GM12873 (cell line): ENCODE measurements around the gene SNPH.

Experiments used
- TF ChIP-seq, protein P1 (sequence below): IDR thresholded peaks from 2 replicates; pipeline ENCODE4 v1.5.1; 2012; ENCODE audit warnings: low read depth, mild to moderate bottlenecking, moderate library complexity, low read length, control low read depth; ENCODE audit not compliant: insufficient read depth; ENCODE audit errors: missing control alignments

The SNPH gene

DNA sequence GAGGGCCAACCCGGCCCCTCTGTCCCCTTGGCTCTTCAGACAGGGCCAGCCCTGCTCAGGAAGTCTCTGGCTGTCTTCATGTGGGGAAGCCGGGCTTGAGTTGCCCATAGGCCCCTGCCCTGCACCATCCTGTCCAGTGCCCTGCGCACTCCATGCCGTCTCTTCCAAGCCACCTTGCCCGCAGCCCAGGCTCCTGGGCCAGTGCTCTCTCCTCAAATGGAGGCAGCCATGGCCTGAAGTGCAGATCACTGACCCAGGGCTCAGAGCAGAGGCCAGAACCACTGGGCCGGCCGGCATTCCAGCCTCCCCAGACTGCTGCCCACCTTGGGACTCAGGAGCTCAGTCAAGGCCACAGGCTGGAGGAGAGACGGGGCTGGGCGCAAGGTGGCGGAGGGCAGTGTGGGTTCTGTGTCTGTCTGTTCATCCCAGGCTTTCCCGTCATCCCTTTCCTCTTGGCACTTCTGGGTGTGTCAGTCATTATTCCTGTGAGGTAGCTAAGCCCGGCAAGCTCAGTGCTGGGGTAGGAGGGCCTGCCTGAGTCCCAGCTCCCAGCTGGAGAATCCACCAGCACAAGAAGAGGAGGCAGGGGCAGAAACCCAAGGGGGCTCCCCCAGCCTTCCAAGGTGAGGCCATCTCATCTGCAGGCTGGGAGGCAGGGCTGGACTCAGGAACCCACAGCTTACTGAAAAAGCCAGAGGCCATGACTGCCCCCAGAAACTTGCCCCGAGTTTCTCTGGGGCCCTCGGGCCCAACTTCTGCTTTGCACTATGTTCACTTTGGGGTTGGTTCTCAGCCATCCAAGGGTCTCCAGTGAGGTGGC lies 40.4 kb downstream of the SNPH start:
- TF ChIP-seq, protein P1, sequence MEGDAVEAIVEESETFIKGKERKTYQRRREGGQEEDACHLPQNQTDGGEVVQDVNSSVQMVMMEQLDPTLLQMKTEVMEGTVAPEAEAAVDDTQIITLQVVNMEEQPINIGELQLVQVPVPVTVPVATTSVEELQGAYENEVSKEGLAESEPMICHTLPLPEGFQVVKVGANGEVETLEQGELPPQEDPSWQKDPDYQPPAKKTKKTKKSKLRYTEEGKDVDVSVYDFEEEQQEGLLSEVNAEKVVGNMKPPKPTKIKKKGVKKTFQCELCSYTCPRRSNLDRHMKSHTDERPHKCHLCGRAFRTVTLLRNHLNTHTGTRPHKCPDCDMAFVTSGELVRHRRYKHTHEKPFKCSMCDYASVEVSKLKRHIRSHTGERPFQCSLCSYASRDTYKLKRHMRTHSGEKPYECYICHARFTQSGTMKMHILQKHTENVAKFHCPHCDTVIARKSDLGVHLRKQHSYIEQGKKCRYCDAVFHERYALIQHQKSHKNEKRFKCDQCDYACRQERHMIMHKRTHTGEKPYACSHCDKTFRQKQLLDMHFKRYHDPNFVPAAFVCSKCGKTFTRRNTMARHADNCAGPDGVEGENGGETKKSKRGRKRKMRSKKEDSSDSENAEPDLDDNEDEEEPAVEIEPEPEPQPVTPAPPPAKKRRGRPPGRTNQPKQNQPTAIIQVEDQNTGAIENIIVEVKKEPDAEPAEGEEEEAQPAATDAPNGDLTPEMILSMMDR = no peak

DNA sequence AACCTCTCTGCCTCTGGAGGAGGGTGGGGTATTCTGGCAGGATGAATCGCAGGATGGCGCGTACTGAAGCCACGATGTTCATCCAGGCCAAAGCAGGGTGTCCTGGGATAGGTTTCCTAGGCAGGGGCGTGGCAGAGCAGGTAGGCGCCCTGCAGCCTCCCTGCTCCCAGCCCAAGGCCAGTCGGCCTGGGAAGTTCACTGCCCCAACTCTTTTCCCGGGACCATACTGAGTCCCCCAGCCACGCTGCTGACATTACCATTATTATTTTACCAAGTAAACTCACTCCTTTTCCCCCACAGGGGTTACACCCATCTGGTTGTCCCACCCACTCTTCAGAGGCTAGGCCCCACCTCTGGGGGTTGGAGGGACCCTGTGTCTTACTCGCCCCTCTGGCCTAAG lies 41.1 kb downstream of the SNPH start:
- TF ChIP-seq, protein P1 = no peak

DNA sequence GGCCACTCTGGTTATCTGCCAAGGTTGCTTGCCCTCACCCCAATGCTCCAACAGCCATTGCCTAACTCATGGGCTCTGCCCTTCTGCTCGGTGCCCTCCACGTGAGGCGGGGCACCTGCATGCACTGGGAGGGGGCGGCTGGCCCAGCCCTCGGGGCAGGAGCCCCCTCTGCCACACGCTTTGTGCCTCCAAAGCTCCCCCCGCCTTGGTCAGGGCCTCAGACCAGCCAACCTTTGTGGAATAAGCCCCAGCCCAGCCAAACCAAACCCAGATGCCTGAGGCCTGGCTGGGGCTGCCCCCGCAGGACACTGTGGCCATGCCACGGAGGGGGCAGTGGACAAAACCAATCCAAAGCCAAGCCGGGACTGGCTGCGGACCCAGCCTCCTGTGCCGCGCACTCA lies 41.5 kb downstream of the SNPH start:
- TF ChIP-seq, protein P1 = no peak

DNA sequence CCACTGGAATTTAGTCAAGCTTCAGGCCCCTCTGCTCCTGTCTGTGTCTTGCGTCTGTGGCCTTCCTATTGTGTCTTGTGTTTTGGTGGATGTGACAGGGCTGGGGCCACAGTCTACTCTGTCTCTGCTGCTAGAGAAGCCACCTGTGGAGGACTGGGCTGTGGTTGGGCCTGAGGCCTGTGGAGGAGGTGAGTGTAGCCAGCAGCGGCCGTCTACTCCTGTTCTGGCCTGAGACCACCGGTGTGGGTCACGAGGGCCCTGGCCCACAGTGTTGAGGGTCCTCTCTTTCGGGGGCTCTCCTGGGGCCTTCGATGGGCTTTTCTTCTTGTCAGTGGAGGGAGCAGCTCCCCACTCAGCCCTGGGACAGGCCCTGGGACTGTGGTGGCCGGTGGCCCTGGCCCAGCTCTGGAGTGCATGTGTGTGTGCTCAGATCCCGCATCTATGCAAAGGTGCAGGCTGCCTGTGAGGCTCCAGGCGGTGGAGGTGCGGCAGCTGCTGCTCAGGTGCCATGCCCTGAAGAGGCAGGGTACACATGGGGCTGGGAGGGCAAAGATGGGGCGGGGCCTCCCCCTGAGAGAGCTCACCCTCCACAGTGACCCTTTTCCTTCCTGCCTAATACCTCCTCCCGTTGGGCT lies 42.1 kb downstream of the SNPH start:
- TF ChIP-seq, protein P1 = no peak

DNA sequence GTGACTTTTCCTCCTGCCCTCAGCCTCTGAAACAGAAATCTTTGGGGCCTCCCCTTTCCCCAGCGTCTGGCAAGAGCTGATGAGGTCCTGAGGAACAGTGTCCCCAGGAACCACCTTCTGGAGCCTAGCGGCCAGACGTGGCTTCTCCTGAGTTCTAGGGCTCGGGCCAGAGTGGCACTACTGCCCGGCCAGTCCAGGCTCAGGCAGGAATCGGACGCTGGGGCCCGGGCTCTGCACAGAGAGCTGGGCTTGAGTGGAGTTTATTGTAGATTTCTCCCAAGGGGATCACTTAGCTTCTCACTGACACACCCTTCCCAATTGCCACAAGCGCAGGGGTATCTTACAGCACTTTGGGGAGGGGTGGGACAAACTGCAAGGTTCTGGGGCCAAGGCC lies 42.6 kb downstream of the SNPH start:
- TF ChIP-seq, protein P1 = no peak

DNA sequence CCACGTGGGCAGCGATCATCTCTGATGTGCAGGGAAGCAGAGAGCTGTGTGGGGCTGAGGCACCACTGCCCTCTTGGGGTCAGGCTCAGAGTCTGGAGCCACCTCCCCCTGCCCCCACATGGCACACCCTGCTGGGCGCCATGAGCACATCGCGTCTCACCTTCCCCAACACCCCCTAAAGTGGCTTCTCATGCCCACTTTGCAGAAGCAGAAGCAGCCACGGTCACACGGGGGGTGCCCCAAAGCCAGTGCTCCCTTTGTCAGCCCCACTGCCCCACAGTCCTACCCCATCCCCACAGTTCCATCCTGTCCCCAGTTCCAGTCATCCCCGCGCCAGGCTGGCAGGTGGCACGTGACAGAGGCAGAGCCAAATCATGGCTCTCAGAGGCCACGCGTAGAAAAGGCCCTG lies 43.3 kb downstream of the SNPH start:
- TF ChIP-seq, protein P1 = no peak

DNA sequence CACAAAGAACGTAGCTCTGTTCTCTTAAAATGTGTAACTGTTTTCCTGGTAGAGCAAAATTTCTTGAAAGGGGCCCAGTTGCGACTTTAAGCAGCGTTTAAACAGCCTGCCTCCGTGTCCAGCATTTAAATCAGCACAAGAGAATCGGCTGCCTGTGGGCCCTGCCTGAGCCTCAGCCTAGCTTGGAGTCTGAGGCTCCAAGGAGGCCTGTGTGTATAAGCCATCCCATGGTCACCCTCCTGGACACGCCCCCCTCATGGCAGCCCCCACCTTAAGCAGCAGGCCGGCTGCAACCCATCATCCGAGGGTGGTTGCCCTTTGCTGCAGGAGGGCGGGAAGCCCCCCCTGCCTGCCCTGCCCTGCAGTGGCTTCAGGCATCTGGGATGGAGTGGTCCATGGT lies 44.0 kb downstream of the SNPH start:
- TF ChIP-seq, protein P1 = no peak
